A549 (cell line): ENCODE data around the gene HIGD1A. TPM values are rescaled to one million over a fixed set of nuclear protein-coding genes. Genes with fewer than 3 reads are reported as not detected.

ENCODE experiments used
- ATAC-seq, 2 experiments: fragments of 200-7000 bp in 1 of 2; fragments of >200 bp in 1 of 2; cut with Nextera tagmentation in 1 of 2; cut with Tn5 transposase in 1 of 2; 3 replicates each; pipeline versions ENCODE4 v1.8.0 to v1.9.1; 2018 to 2020; ENCODE audit warnings: mild to moderate bottlenecking in 1 of 2, moderate library complexity in 1 of 2
- CTCF ChIA-PET: fragments of 300-600 bp; sonication (Branson Sonifier 250); formaldehyde crosslinking; extraction: SDS; loops from one replicate; lab custom pipeline; 2021; ENCODE audit warnings: antibody characterized with exemption, inconsistent platforms; lab: Yijun Ruan, JAX
- POLR2A ChIA-PET: fragments of 350-600 bp; formaldehyde crosslinking; extraction: SDS; loops from one replicate; lab custom pipeline; 2021; ENCODE audit warnings: antibody characterized with exemption, inconsistent platforms; lab: Yijun Ruan, JAX
- DNase-seq, 2 experiments: peaks; one replicate each; pipeline versions ENCODE4 v3.0.0 to v3.0.0-alpha.2; 2011 to 2016; ENCODE audit warnings: low read depth in 1 of 2, low spot score in 1 of 2
- FAIRE-seq: peaks from 2 replicates; lab custom pipeline; 2011; peaks lifted over from hg19 to GRCh38; lab: Jason Lieb, UNC
- H3K27ac ChIP-seq, 2 experiments: fragments of >200 bp; sonication (Bioruptor Twin); formaldehyde crosslinking; 3 replicates each; pipeline ENCODE4 v1.5.1; 2016 to 2017
- H3K4me1 ChIP-seq: fragments of >200 bp; sonication (Bioruptor Twin); formaldehyde crosslinking; 3 replicates; pipeline ENCODE4 v1.6.1; 2016
- H3K4me2 ChIP-seq: fragments of >200 bp; sonication (Bioruptor Twin); formaldehyde crosslinking; 3 replicates; pipeline ENCODE4 v1.6.1; 2016
- H3K4me3 ChIP-seq: fragments of >200 bp; sonication (Bioruptor Twin); formaldehyde crosslinking; 3 replicates; pipeline ENCODE4 v1.5.1; 2016
- H3K9me3 ChIP-seq: fragments of >200 bp; sonication (Bioruptor Twin); formaldehyde crosslinking; 3 replicates; pipeline ENCODE4 v1.6.1; 2016
- BHLHE40 ChIP-seq: IDR thresholded peaks from 2 replicates; pipeline ENCODE4 v1.6.1; 2012; ENCODE audit warnings: low read depth, low read length, inconsistent platforms
- CBX2 ChIP-seq: fragments of 200-600 bp; sonication (generic); IDR thresholded peaks from 2 replicates; pipeline ENCODE4 v1.6.1; 2016; ENCODE audit warnings: low read depth, mild to moderate bottlenecking, borderline replicate concordance
- CEBPB ChIP-seq, 2 experiments: fragments of >200 bp in 1 of 2; sonication (Bioruptor Twin) in 1 of 2; formaldehyde crosslinking in 1 of 2; IDR thresholded peaks; 2 replicates each; pipeline ENCODE4 v1.6.1; 2012 to 2016
- CHD2 ChIP-seq: fragments of 150-350 bp; IDR thresholded peaks from 2 replicates; pipeline ENCODE4 v1.6.1; 2014; ENCODE audit warnings: low read length; ENCODE audit not compliant: partially characterized antibody
- E2F6 ChIP-seq: IDR thresholded peaks from 2 replicates; pipeline ENCODE4 v1.6.1; 2012; ENCODE audit warnings: low read depth, borderline replicate concordance
- EP300 ChIP-seq, 2 experiments: fragments of >200 bp; sonication (Bioruptor Twin); formaldehyde crosslinking; IDR thresholded peaks; 2 replicates in 1 of 2; 3 replicates in 1 of 2; pipeline ENCODE4 v1.6.1; 2016 to 2017
- FOSB ChIP-seq: fragments of 250-450 bp; sonication (Bioruptor Pico); IDR thresholded peaks from 2 replicates; pipeline ENCODE4 v1.5.0; 2020; ENCODE audit warnings: mild to moderate bottlenecking, moderate library complexity
- FOXS1 ChIP-seq: fragments of 250-450 bp; sonication (Bioruptor Pico); IDR thresholded peaks from 2 replicates; pipeline ENCODE4 v1.5.0; 2020; ENCODE audit warnings: mild to moderate bottlenecking, moderate library complexity
- HDAC2 ChIP-seq: fragments of 200-600 bp; sonication (generic); IDR thresholded peaks from 2 replicates; pipeline ENCODE4 v1.6.1; 2016
- HMGXB4 ChIP-seq: fragments of 250-450 bp; sonication (Bioruptor Pico); IDR thresholded peaks from 2 replicates; pipeline ENCODE4 v1.5.0; 2021; ENCODE audit warnings: mild to moderate bottlenecking, moderate library complexity, borderline replicate concordance
- HOXA7 ChIP-seq: fragments of 250-450 bp; sonication (Bioruptor Pico); IDR thresholded peaks from 2 replicates; pipeline ENCODE4 v1.5.0; 2020; ENCODE audit warnings: mild to moderate bottlenecking, moderate library complexity
- HOXB5 ChIP-seq: fragments of 250-450 bp; sonication (Bioruptor Pico); IDR thresholded peaks from 2 replicates; pipeline ENCODE4 v1.5.0; 2020; ENCODE audit warnings: mild to moderate bottlenecking, moderate library complexity
- KDM1A ChIP-seq: fragments of 200-600 bp; sonication (generic); IDR thresholded peaks from 2 replicates; pipeline ENCODE4 v1.6.1; 2016; ENCODE audit warnings: low read depth, mild to moderate bottlenecking
- KDM5A ChIP-seq: fragments of 200-600 bp; sonication (generic); IDR thresholded peaks from 2 replicates; pipeline ENCODE4 v1.6.1; 2016; ENCODE audit warnings: antibody characterized with exemption, mild to moderate bottlenecking
- MAFK ChIP-seq: fragments of 450-650 bp; IDR thresholded peaks from 2 replicates; pipeline ENCODE4 v1.6.1; 2014; ENCODE audit not compliant: partially characterized antibody
- MAZ ChIP-seq: fragments of 150-350 bp; IDR thresholded peaks from 2 replicates; pipeline ENCODE4 v1.6.1; 2014; ENCODE audit warnings: antibody characterized with exemption, low read depth, low read length, borderline replicate concordance
- MYC ChIP-seq: IDR thresholded peaks from 2 replicates; pipeline ENCODE4 v1.6.1; 2012; ENCODE audit warnings: mild to moderate bottlenecking, inconsistent platforms, low read length, improper control_type of control experiment, borderline replicate concordance
- NFE2L2 ChIP-seq: fragments of 150-350 bp; conservative IDR thresholded peaks from 2 replicates; pipeline ENCODE4 v1.6.1; 2014; ENCODE audit warnings: low read length
- NPAS2 ChIP-seq: fragments of 250-450 bp; sonication (Bioruptor Pico); IDR thresholded peaks from 2 replicates; pipeline ENCODE4 v1.8.0; 2022; ENCODE audit warnings: mild to moderate bottlenecking, moderate library complexity, borderline replicate concordance
- POLR2A ChIP-seq: IDR thresholded peaks from 2 replicates; pipeline ENCODE4 v1.6.1; 2012; ENCODE audit warnings: mild to moderate bottlenecking, low read length
- RAD21 ChIP-seq, 2 experiments: fragments of >200 bp in 1 of 2; sonication (Bioruptor Twin) in 1 of 2; formaldehyde crosslinking in 1 of 2; IDR thresholded peaks in 1 of 2; conservative IDR thresholded peaks in 1 of 2; 2 replicates in 1 of 2; 3 replicates in 1 of 2; pipeline ENCODE4 v1.6.1; 2012 to 2018; ENCODE audit warnings: inconsistent platforms in 1 of 2
- RARB ChIP-seq: fragments of 250-450 bp; sonication (Bioruptor Pico); IDR thresholded peaks from 2 replicates; pipeline ENCODE4 v1.8.0; 2021; ENCODE audit warnings: mild to moderate bottlenecking, moderate library complexity
- RCOR1 ChIP-seq: fragments of 150-350 bp; IDR thresholded peaks from 2 replicates; pipeline ENCODE4 v1.6.1; 2014; ENCODE audit warnings: antibody characterized with exemption, low read length, low read depth
- RFX5 ChIP-seq: fragments of 450-650 bp; IDR thresholded peaks from 2 replicates; pipeline ENCODE4 v1.7.1; 2014; ENCODE audit warnings: antibody characterized with exemption, mild to moderate bottlenecking, moderate library complexity
- RNF2 ChIP-seq: fragments of 200-600 bp; sonication (generic); IDR thresholded peaks from 2 replicates; pipeline ENCODE4 v1.6.1; 2016; ENCODE audit warnings: low read depth, mild to moderate bottlenecking, antibody characterized with exemption, moderate library complexity, borderline replicate concordance
- SREBF2 ChIP-seq: fragments of 450-650 bp; IDR thresholded peaks from 2 replicates; pipeline ENCODE4 v1.6.1; 2014; ENCODE audit warnings: mild to moderate bottlenecking, moderate library complexity
- TP53 ChIP-seq: fragments of 250-450 bp; sonication (Bioruptor Pico); IDR thresholded peaks from 2 replicates; pipeline ENCODE4 v1.5.0; 2021; ENCODE audit warnings: mild to moderate bottlenecking, moderate library complexity
- ZC3H11A ChIP-seq: fragments of 450-650 bp; IDR thresholded peaks from 2 replicates; pipeline ENCODE4 v1.6.1; 2014; ENCODE audit warnings: antibody characterized with exemption, mild to moderate bottlenecking
- WGBS: methylation state at CpG from one replicate; pipeline ENCODE4 v1.1.6; 2017; ENCODE audit errors: missing lambda C conversion rate; 5-methylcytosine and 5-hydroxymethylcytosine counted together
- polyA plus RNA-seq, 4 experiments: library from polyadenylated mRNA; depleted of rRNA in 3 of 4; stranded (reverse); fragments of >200 nt; fragmentation: RNase III in 1 of 4; extraction: RNeasy Plus Mini Kit Qiagen cat#74134 plus additional on column Dnase treatment in 1 of 4; gene quantifications; 2 replicates in 3 of 4; 3 replicates in 1 of 4; pipeline ENCODE4 v1.2.3, GENCODE V29; 2011 to 2017
- TF ChIP-seq, protein P1 (sequence below): IDR thresholded peaks from 2 replicates; pipeline ENCODE4 v1.6.1; 2012
- TF ChIP-seq, protein P2 (sequence below): fragments of 450-650 bp; IDR thresholded peaks from 2 replicates; pipeline ENCODE4 v1.6.1; 2014; ENCODE audit warnings: antibody characterized with exemption
- TF ChIP-seq, protein P3 (sequence below): fragments of 250-450 bp; sonication (Bioruptor Pico); IDR thresholded peaks from 2 replicates; pipeline ENCODE4 v1.5.0; 2020; ENCODE audit warnings: low read depth, mild to moderate bottlenecking, moderate library complexity

HIGD1A gene
- polyA plus RNA-seq, 2 of the 4 experiments (the other 2 are of a cell fraction): 146 to 158 TPM

- ChIA-PET CTCF (no interaction called here), POLR2A (no interaction called here)
- no peak overlapping the region for H3K27ac ChIP-seq
- no peaks in the 10 kb centered on the region for H3K9me3 ChIP-seq
- no peak for DNase-seq
- no peak for ATAC-seq
- TF ChIP-seq MAZ: no peak
- TF ChIP-seq BHLHE40: no peak
- TF ChIP-seq HOXA7 (CRISPR knock-in tag): no peak
- TF ChIP-seq MAFK: no peak
- TF ChIP-seq NPAS2 (CRISPR knock-in tag): no peak
- no peak for TF ChIP-seq HMGXB4
- no peak for TF ChIP-seq CEBPB (IDR thresholded peaks at IDR 0.05)
- TF ChIP-seq RNF2: no peak
- TF ChIP-seq ZC3H11A: no peak
- TF ChIP-seq, protein P1, sequence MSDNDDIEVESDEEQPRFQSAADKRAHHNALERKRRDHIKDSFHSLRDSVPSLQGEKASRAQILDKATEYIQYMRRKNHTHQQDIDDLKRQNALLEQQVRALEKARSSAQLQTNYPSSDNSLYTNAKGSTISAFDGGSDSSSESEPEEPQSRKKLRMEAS: no peak
- no peak for TF ChIP-seq CHD2
- TF ChIP-seq, all 56 proteins: peak for 0
- Histone ChIP-seq H3K4me1 (no peaks in the 10 kb centered on the region), H3K4me2 (no peak overlapping the region), H3K4me3 (no peak overlapping the region)
- 74% methylated on average over 8 of the region's 28 CpGs for WGBS
- FAIRE-seq: no peak
These were observed 34.7 kb downstream of the HIGD1A start for GRCh38 chr3:42769477-42770131.

DNA sequence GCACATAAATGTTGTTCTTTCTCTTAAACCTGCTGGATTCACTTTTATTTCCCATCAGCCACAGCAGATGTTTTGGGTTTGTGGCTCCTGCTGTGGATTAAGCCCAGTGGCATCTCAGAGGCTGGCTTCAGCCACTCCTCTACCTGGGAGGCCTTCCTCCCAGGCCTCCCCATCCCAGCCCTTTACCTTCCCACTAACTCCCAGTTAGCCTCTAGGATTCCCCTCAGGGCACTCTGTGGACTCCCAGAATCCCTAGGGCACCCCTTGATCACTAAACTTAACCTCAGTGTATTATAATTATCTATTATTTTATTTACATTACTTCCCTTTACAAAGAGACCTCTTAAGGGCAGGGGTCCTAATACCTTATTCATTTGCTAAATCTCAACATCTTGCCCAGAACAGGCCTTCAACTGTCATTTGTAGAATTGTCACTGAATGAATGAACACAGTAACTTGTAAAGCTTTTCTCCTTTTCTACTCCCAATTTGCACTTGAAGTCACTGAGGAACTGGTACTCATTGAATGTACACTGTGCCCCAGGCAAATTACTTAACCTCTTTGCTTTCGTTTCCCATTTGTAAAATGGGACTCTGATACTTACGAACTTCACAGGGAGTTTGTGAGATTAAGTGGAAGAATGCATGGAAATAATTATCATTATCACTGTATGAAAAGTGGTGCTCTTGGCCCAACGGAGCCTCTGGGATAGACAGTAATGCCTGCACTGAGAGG is 39.6 kb downstream of the HIGD1A start:
- DNase-seq (no peak), FAIRE-seq (no peak), ATAC-seq (no peak)
- Histone ChIP-seq H3K4me3 (no peak overlapping the region), H3K4me2 (no peak overlapping the region), H3K9me3 (no peaks in the 10 kb centered on the region), H3K27ac (no peak overlapping the region), H3K4me1 (peaks cover 6% of the 10 kb centered on the region; the same call in 2 of the 3 replicates)
- 74% methylated on average over 3 of the region's 3 CpGs for WGBS
- no peak for TF ChIP-seq KDM5A
- TF ChIP-seq, protein P2, sequence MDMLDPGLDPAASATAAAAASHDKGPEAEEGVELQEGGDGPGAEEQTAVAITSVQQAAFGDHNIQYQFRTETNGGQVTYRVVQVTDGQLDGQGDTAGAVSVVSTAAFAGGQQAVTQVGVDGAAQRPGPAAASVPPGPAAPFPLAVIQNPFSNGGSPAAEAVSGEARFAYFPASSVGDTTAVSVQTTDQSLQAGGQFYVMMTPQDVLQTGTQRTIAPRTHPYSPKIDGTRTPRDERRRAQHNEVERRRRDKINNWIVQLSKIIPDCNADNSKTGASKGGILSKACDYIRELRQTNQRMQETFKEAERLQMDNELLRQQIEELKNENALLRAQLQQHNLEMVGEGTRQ: no peak
- TF ChIP-seq NPAS2 (CRISPR knock-in tag): no peak
- TF ChIP-seq HOXA7 (CRISPR knock-in tag): no peak
- no peak for TF ChIP-seq RCOR1
- TF ChIP-seq EP300 (IDR thresholded peaks at IDR 0.05): no peak
- TF ChIP-seq RFX5: no peak
- TF ChIP-seq FOXS1 (CRISPR knock-in tag): no peak
- no peak for TF ChIP-seq NFE2L2
- no peak for TF ChIP-seq KDM1A
- POLR2A ChIA-PET: no interaction called here
- CTCF ChIA-PET: interaction anchor here (0.7 kb wide), 1 partner anchor 20 kb away, joined by 3 read pairs; no protein-coding TSS in a partner anchor

DNA sequence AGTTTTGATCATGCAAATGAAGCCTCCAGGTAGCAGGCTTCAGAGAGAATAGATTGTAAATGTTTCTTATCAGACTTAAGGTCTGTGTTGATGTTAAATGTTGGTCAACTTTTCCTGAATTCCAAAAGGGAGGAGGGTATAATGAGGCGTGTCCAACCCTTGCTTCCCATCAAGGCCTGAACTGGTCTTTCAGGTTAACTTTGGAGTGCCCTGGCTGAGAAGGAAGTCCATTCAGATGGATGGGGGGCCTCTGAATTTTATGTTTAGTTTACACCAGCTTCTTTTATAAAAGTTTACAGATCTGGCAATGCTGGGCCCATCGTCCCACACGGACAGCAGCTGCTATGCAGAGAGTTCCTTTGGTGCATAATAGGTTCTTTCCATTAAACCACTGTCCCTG is 40.2 kb downstream of the HIGD1A start:
- DNase-seq: no peak
- Histone ChIP-seq H3K4me1 (peaks cover 6% of the 10 kb centered on the region; the same call in 2 of the 3 replicates), H3K4me3 (no peak overlapping the region), H3K27ac (no peak overlapping the region), H3K9me3 (no peaks in the 10 kb centered on the region), H3K4me2 (no peak overlapping the region)
- 86% methylated on average over 3 of the region's 3 CpGs for WGBS
- ATAC-seq: no peak
- FAIRE-seq: no peak
- ChIA-PET CTCF (interaction anchor here (2.0 kb wide), 1 partner anchor 117 kb away, joined by 5 read pairs; no protein-coding TSS in a partner anchor), POLR2A (no interaction called here)
- TF ChIP-seq SREBF2 (no peak), MYC (no peak), RAD21 (conservative IDR thresholded peaks at IDR 0.05 in 1 of 2, IDR thresholded peaks at IDR 0.05 in 1 of 2) (no peak), RARB (CRISPR knock-in tag) (no peak), POLR2A (no peak), FOSB (no peak), RCOR1 (no peak), HDAC2 (no peak), EP300 (IDR thresholded peaks at IDR 0.05) (no peak), HOXB5 (CRISPR knock-in tag) (no peak), NPAS2 (CRISPR knock-in tag) (no peak), CBX2 (no peak), TP53 (CRISPR knock-in tag) (no peak), ZC3H11A (no peak), E2F6 (no peak)
- TF ChIP-seq, protein P3, sequence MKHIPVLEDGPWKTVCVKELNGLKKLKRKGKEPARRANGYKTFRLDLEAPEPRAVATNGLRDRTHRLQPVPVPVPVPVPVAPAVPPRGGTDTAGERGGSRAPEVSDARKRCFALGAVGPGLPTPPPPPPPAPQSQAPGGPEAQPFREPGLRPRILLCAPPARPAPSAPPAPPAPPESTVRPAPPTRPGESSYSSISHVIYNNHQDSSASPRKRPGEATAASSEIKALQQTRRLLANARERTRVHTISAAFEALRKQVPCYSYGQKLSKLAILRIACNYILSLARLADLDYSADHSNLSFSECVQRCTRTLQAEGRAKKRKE (CRISPR knock-in tag): no peak
